SK-N-SH treated with all-trans-retinoic acid at 6 μM for 48 hours (cell line): Measurements from ENCODE around the gene MPPED2.

Source experiments
- ARNTL ChIP-seq: fragments of 450-650 bp; formaldehyde crosslinking; IDR thresholded peaks from 2 replicates; pipeline ENCODE4 v1.5.0; 2020; ENCODE audit warnings: low read depth, mild to moderate bottlenecking, moderate library complexity, borderline replicate concordance
- BACH2 ChIP-seq: fragments of 250-450 bp; sonication (Bioruptor Pico); IDR thresholded peaks from 2 replicates; pipeline ENCODE4 v1.9.0; 2021; ENCODE audit warnings: mild to moderate bottlenecking, borderline replicate concordance
- ISL1 ChIP-seq: fragments of 250-450 bp; sonication (Bioruptor Pico); IDR thresholded peaks from 2 replicates; pipeline ENCODE4 v2.1.2; 2022; ENCODE audit warnings: mild to moderate bottlenecking, moderate library complexity
- OSR1 ChIP-seq: fragments of 250-450 bp; sonication (Bioruptor Pico); IDR thresholded peaks from 2 replicates; pipeline ENCODE4 v1.8.0; 2022; ENCODE audit warnings: moderate library complexity, mild to moderate bottlenecking, inconsistent platforms
- PPARA ChIP-seq: fragments of 250-450 bp; sonication (Bioruptor Pico); IDR thresholded peaks from 2 replicates; pipeline ENCODE4 v1.5.0; 2020; ENCODE audit warnings: mild to moderate bottlenecking, borderline replicate concordance
- RARB ChIP-seq: fragments of 250-450 bp; sonication (Bioruptor Pico); IDR thresholded peaks from 2 replicates; pipeline ENCODE4 v1.8.0; 2021; ENCODE audit warnings: mild to moderate bottlenecking, moderate library complexity
- ZC3H10 ChIP-seq: fragments of 250-450 bp; sonication (Bioruptor Pico); IDR thresholded peaks from 2 replicates; pipeline ENCODE4 v1.5.1; 2021; ENCODE audit warnings: mild to moderate bottlenecking, moderate library complexity
- ZFP3 ChIP-seq: fragments of 250-450 bp; sonication (Bioruptor Pico); IDR thresholded peaks from 2 replicates; pipeline ENCODE4 v1.5.0; 2020; ENCODE audit warnings: mild to moderate bottlenecking, moderate library complexity
- ZFP30 ChIP-seq: fragments of 450-650 bp; formaldehyde crosslinking; IDR thresholded peaks from 2 replicates; pipeline ENCODE4 v1.5.0; 2022; ENCODE audit warnings: mild to moderate bottlenecking, moderate library complexity
- ZNF565 ChIP-seq: fragments of 450-650 bp; formaldehyde crosslinking; conservative IDR thresholded peaks from 2 replicates; pipeline ENCODE4 v1.5.0; 2020; ENCODE audit warnings: low read depth, mild to moderate bottlenecking, moderate library complexity
- ZNF8 ChIP-seq: fragments of 450-650 bp; formaldehyde crosslinking; IDR thresholded peaks from 2 replicates; pipeline ENCODE4 v1.5.0; 2020; ENCODE audit warnings: mild to moderate bottlenecking, moderate library complexity
- TF ChIP-seq, protein P1 (sequence below): fragments of 250-450 bp; sonication (Bioruptor Pico); IDR thresholded peaks from 2 replicates; pipeline ENCODE4 v1.8.0; 2020; ENCODE audit warnings: mild to moderate bottlenecking, moderate library complexity, borderline replicate concordance
- TF ChIP-seq, protein P2 (sequence below): fragments of 250-450 bp; sonication (Bioruptor Pico); IDR thresholded peaks from 2 replicates; pipeline ENCODE4 v1.5.0; 2020; ENCODE audit warnings: mild to moderate bottlenecking, moderate library complexity
- TF ChIP-seq, protein P3 (sequence below): fragments of 250-450 bp; sonication (Bioruptor Pico); IDR thresholded peaks from 2 replicates; pipeline ENCODE4 v1.5.1; 2020; ENCODE audit warnings: low read depth, mild to moderate bottlenecking, moderate library complexity

DNA sequence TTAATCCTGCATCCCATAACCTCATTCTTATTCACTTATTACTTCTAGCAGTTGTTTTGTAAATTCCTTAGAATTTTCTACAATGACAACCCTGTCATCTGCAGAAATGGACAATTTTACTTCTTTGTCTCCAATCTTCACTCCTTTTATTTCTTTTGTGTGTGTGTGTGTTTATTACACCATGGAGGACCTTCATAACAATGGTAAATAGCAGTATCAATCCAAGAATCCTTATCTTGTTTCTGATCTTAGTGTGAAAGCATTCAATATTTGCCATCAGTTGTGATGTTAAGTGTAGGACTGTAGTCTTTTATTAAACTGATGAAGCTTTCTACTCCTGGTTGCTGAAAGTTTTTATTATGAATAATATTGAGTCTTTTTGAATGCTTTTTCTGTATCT lies 109.1 kb downstream of the MPPED2 start:
- TF ChIP-seq ARNTL = no peak
- TF ChIP-seq PPARA (CRISPR knock-in tag) = no peak
- no peak for TF ChIP-seq ZNF8 (CRISPR knock-in tag)
- TF ChIP-seq RARB = no peak
- no peak for TF ChIP-seq ZFP30 (CRISPR knock-in tag)
- TF ChIP-seq, protein P1, sequence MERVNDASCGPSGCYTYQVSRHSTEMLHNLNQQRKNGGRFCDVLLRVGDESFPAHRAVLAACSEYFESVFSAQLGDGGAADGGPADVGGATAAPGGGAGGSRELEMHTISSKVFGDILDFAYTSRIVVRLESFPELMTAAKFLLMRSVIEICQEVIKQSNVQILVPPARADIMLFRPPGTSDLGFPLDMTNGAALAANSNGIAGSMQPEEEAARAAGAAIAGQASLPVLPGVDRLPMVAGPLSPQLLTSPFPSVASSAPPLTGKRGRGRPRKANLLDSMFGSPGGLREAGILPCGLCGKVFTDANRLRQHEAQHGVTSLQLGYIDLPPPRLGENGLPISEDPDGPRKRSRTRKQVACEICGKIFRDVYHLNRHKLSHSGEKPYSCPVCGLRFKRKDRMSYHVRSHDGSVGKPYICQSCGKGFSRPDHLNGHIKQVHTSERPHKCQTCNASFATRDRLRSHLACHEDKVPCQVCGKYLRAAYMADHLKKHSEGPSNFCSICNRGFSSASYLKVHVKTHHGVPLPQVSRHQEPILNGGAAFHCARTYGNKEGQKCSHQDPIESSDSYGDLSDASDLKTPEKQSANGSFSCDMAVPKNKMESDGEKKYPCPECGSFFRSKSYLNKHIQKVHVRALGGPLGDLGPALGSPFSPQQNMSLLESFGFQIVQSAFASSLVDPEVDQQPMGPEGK (CRISPR knock-in tag) = no peak
- TF ChIP-seq ZFP3 (CRISPR knock-in tag) = no peak
- no peak for TF ChIP-seq ZNF565 (CRISPR knock-in tag)
- TF ChIP-seq ISL1 (CRISPR knock-in tag) = no peak
- TF ChIP-seq, protein P2, sequence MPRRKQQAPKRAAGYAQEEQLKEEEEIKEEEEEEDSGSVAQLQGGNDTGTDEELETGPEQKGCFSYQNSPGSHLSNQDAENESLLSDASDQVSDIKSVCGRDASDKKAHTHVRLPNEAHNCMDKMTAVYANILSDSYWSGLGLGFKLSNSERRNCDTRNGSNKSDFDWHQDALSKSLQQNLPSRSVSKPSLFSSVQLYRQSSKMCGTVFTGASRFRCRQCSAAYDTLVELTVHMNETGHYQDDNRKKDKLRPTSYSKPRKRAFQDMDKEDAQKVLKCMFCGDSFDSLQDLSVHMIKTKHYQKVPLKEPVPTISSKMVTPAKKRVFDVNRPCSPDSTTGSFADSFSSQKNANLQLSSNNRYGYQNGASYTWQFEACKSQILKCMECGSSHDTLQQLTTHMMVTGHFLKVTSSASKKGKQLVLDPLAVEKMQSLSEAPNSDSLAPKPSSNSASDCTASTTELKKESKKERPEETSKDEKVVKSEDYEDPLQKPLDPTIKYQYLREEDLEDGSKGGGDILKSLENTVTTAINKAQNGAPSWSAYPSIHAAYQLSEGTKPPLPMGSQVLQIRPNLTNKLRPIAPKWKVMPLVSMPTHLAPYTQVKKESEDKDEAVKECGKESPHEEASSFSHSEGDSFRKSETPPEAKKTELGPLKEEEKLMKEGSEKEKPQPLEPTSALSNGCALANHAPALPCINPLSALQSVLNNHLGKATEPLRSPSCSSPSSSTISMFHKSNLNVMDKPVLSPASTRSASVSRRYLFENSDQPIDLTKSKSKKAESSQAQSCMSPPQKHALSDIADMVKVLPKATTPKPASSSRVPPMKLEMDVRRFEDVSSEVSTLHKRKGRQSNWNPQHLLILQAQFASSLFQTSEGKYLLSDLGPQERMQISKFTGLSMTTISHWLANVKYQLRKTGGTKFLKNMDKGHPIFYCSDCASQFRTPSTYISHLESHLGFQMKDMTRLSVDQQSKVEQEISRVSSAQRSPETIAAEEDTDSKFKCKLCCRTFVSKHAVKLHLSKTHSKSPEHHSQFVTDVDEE (CRISPR knock-in tag) = no peak
- TF ChIP-seq, protein P3, sequence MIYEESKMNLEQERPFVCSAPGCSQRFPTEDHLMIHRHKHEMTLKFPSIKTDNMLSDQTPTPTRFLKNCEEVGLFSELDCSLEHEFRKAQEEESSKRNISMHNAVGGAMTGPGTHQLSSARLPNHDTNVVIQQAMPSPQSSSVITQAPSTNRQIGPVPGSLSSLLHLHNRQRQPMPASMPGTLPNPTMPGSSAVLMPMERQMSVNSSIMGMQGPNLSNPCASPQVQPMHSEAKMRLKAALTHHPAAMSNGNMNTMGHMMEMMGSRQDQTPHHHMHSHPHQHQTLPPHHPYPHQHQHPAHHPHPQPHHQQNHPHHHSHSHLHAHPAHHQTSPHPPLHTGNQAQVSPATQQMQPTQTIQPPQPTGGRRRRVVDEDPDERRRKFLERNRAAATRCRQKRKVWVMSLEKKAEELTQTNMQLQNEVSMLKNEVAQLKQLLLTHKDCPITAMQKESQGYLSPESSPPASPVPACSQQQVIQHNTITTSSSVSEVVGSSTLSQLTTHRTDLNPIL (CRISPR knock-in tag) = no peak
- no peak for TF ChIP-seq OSR1
- TF ChIP-seq ZC3H10 (CRISPR knock-in tag) = no peak
- no peak for TF ChIP-seq BACH2 (CRISPR knock-in tag)
